Measurements from ENCODE around the gene LRBA.

Gene LRBA

GRCh38 chr4:150874338-150875226 lies 140.5 kb downstream of the LRBA start:
- no peak for DNase-seq (ENCODE audit: low spot score)

GRCh38 chr4:150867148-150867547 lies 147.9 kb downstream of the LRBA start:
- DNase-seq (ENCODE audit: low spot score): no peak

- DNase-seq (ENCODE audit: low spot score): no peak
Observed at GRCh38 chr4:150863456-150863855, 151.6 kb downstream of the LRBA start.

GRCh38 chr4:150862829-150863228 lies 152.3 kb downstream of the LRBA start:
- DNase-seq (ENCODE audit: low spot score): no peak

GRCh38 chr4:150859453-150859852 lies 155.6 kb downstream of the LRBA start:
- no peak for DNase-seq (ENCODE audit: low spot score)

- no peak for DNase-seq (ENCODE audit: low spot score)
Observed at GRCh38 chr4:150855981-150856510, 159.0 kb downstream of the LRBA start.

GRCh38 chr4:150854600-150854999 lies 160.5 kb downstream of the LRBA start:
- no peak for DNase-seq (ENCODE audit: low spot score)

- DNase-seq (ENCODE audit: low spot score): no peak
Observed at GRCh38 chr4:150853882-150854281, 161.2 kb downstream of the LRBA start.

GRCh38 chr4:150852216-150852615 lies 162.9 kb downstream of the LRBA start:
- no peak for DNase-seq (ENCODE audit: low spot score)

- no peak for DNase-seq (ENCODE audit: low spot score)
Observed at GRCh38 chr4:150849016-150849415, 166.1 kb downstream of the LRBA start.

GRCh38 chr4:150828159-150828558 lies 186.9 kb downstream of the LRBA start:
- no peak for DNase-seq (ENCODE audit: low spot score)

GRCh38 chr4:150827226-150827625 lies 187.9 kb downstream of the LRBA start:
- no peak for DNase-seq (ENCODE audit: low spot score)

- DNase-seq (ENCODE audit: low spot score): no peak
Observed at GRCh38 chr4:150826306-150826705, 188.8 kb downstream of the LRBA start.

- DNase-seq (ENCODE audit: low spot score): no peak
Observed at GRCh38 chr4:150822407-150822806, 192.7 kb downstream of the LRBA start.

GRCh38 chr4:150821641-150822040 lies 193.4 kb downstream of the LRBA start:
- no peak for DNase-seq (ENCODE audit: low spot score)

GRCh38 chr4:150820409-150820808 lies 194.7 kb downstream of the LRBA start:
- no peak for DNase-seq (ENCODE audit: low spot score)

GRCh38 chr4:150818661-150819060 lies 196.4 kb downstream of the LRBA start:
- DNase-seq (ENCODE audit: low spot score): no peak

- no peak for DNase-seq (ENCODE audit: low spot score)
Observed at GRCh38 chr4:150817804-150818528, 197.1 kb downstream of the LRBA start.

- no peak for DNase-seq (ENCODE audit: low spot score)
Observed at GRCh38 chr4:150817017-150817416, 198.1 kb downstream of the LRBA start.

- DNase-seq (ENCODE audit: low spot score): no peak
Observed at GRCh38 chr4:150816491-150816890, 198.6 kb downstream of the LRBA start.

GRCh38 chr4:150814873-150815272 lies 200.2 kb downstream of the LRBA start:
- DNase-seq (ENCODE audit: low spot score): no peak

GRCh38 chr4:150805183-150806025 lies 209.7 kb downstream of the LRBA start:
- DNase-seq (ENCODE audit: low spot score): no peak
